Muscle of back (tissue), 11 donors: Measurements from ENCODE around the gene MLPH. TPM values are rescaled to one million over a fixed set of nuclear protein-coding genes. Genes with fewer than 3 reads are reported as not detected.

ENCODE experiments used
- DNase-seq, 3 donors: peaks; one replicate each; pipeline versions ENCODE4 v3.0.0 to v3.0.0-alpha.2; 2013
- polyA plus RNA-seq, 10 donors: library from polyadenylated mRNA; unstranded; fragments of 120-200 nt; gene quantifications; one replicate each; pipeline ENCODE4 v1.2.1, GENCODE V29; 2013; ENCODE audit not compliant: insufficient read length in 10 of 10

The MLPH gene
- polyA plus RNA-seq, 10 donors, result 0.42 to 2.1 (median 0.51) TPM

GRCh38 chr2:237478979-237479378, 8.1 kb upstream of the MLPH start:
- DNase-seq, result no peak

GRCh38 chr2:237479747-237480146, 7.3 kb upstream of the MLPH start:
- peak in 1 of 3 donors; percentile 55 for DNase-seq

GRCh38 chr2:237480556-237480955, 6.5 kb upstream of the MLPH start:
- DNase-seq, result no peak

DNA sequence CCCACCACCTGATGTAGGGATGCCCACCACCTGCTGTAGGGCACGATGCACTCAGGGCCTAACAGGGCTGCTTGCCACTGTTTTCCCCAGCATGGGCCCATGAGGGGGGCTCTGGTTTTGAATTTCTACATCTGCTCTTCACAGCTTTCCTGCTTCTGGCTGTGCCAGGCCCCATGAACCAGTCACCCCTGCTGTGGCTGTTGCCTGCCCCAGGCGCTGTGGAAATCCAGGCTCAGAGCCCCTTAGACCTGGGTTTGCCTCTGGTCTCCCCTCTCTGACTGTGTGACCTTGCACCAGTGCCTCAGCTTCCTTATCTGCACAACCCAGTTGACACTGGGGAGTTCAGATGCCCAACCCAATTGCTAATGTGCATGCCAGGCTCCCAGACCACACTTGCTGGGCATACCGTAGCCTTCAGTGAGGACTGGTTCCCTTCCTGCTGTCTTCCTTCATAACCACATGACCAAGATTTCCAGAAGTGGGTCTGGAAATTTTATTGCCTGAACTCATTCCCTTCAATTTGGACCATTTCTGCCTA, 6.0 kb upstream of the MLPH start:
- DNase-seq, result no peak

DNA sequence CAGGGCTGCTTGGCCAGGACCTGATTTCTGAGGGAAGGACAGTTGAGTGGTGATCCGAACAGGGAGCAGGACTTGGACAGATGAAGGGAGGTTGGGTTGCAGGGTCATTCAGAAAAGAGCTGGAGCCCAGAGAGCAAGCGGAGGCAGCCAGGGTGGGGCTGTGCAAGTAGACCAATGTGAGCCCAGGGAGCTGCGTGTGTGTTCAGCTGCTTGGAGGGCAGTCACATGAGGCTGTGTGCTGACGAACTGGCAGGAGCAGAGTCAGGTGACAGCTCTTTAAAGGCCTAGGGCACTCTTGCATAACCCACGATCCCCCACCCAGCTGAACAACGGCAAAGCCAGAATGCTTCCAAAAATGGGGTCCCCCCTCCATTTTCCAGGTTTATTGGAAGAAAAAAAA, 4.6 kb upstream of the MLPH start:
- DNase-seq, result no peak

GRCh38 chr2:237483018-237483731, 3.9 kb upstream of the MLPH start:
- DNase-seq, result no peak

GRCh38 chr2:237485304-237485703, 1.7 kb upstream of the MLPH start:
- no peak for DNase-seq

DNA sequence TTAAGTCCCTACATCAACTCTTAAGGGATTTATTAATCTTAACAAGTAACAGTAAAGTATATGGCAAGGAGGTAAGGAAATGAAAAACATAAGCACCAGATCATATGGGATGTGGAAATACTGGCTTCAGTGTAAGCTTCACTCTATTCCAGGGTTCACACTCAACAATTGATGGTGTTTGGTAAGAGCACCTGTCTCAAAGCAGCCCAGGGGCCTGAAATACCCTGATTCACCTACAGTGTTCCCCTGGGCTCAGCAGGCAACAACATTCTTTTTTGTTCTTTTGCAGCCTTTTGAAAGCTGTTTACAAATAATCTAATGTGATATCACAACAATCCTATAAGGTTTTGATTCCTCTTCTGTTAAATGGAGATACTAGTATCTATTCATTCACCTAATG, 1.2 kb upstream of the MLPH start:
- DNase-seq, result no peak

DNA sequence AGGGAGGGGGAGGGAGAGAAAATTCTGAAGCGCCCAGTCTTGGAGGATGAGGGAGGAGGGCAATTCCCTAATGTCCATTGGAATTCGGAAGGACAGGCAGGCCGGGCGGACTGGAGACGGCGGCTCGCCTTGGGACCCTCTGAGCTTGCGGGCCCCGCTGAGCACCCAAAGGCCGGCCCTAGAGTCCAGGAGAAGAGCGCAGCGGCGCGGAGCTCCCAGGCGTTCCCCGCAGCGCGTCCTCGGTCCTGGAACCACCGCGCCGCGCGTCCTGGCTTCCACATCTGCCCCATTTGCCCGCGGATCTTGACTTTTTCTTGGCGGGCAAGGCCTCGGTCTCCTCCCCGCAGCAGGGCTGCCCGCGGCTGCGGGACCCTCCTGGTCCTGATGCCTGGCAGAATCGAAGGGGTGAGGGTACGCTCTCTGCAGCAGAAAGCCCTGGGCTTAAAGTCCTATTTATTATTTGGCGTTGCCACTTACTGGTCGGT, 675 bp upstream of the MLPH start:
- no peak for DNase-seq

- no peak for DNase-seq
These were observed 445 bp downstream of the MLPH start for GRCh38 chr2:237487496-237487895.

DNA sequence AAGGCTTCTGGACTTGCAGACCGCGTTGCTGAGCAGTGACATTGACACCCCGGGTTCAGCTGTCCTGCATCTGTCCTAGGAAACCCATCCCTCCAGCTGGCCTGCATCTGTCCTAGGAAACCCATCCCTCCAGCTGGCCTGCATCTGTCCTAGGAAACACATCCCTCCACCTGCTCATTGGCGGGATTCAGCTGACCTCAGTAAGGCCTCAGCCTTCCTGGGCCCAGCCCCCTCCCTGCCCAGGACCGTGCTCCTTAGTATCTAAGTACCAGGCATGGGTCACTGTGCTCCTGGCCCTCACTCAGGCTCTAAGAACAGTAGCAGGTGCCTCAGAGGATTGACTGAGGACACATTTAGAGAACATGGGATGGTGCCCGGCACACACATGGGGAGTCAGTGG, 1.2 kb downstream of the MLPH start:
- DNase-seq, result no peak

GRCh38 chr2:237488901-237489860, 2.1 kb downstream of the MLPH start:
- DNase-seq, result no peak

- DNase-seq, result no peak
These were observed 3.1 kb downstream of the MLPH start for GRCh38 chr2:237490009-237490711.

DNA sequence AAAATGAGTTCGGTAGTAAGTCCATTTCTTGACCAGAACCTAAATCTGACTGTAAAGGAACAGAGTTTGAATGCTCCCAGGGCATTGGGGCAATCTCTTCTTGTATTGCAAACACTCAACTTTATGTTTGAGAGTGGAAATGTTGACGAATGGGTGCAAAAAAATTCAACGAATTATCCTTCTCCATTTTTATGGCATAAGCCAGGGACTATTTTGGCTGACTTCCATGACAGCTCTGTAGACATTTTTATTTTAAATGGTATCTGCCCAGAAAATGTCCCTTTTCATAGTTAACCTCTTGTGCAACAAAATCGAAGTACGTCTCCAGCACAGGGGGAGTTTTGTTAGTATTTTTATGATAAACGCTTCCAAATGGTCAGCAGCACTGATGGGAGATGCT, 3.7 kb downstream of the MLPH start:
- no peak for DNase-seq

DNA sequence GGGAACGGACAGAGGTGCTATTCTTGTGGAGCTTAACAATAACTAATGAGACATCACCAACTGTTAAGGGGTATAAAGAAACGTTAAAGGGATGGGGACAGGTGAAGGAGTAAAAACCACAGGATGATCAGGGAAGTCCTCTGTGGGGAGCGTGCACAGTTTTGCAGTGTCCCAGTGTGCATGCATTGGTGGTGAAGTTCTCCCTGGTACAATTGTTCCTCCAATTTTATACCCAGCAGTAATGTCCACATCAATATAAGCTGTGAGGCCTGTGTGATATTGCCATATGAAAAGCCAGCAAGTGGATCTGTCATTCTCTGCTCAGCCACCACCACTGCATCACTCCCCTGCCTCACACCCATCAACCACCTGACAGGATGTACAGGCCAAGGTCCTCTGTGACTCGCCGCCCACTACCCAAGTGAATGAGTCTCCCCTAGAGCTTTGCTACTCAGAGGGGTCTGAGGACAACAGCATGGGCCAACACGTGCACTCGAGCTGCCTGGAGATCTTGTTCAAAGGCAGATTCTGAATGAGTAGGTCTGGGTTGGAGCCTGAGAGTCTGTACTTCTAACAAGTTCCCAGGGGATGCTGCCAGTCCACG, 4.6 kb downstream of the MLPH start:
- no peak for DNase-seq

GRCh38 chr2:237492137-237492890, 5.3 kb downstream of the MLPH start:
- no peak for DNase-seq

GRCh38 chr2:237494066-237494465, 7.0 kb downstream of the MLPH start:
- no peak for DNase-seq

DNA sequence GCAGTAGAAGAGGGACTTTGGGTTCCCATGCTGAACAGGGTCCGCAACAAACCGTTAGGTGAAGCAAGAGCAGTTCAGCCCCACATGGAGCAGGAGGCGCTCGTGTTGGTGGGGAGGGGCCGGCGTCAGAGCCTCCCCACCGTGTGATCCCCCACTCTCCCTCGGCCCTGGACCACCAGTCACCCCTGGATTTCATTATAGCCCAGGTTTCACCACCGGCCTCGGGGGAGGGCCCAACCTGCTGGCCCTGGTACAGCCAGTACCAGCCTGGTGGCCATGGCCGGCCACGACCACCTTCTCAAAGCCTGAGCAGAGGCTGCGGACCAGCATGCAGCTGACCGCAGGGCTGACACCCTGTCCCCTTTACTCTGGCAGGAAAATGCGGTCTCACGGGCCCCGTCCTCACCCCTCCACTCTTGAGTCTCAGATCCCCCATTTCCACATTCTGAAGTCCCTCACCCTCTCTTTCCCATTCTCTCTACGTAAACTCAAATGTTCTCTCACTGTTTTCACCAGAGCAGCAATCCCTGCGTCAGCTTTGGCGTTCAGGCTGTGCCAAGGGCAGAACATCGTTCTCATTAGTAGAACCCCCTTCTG, 8.6 kb downstream of the MLPH start:
- DNase-seq, result no peak

DNA sequence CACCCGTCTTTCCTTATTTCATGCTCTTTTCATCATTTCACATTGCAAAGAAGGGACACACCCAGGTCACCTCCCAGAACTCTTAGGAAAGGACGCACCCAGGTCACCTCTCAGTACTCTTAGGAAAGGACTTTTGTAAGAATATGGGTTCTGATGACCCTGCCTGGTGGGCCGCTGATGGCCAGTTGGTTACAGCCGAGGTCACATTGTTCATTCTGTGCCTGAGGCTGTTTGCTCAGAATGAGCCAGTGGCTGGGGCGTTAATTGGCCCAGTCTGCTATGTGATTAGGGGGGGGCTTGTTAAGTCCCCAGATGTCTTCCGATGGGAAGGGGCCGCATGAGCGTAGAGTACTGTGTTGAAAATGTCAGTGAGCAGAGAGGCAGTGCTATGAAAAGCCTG, 9.4 kb downstream of the MLPH start:
- no peak for DNase-seq
